Measurements from ENCODE around the gene CLIP2. TPM values are rescaled to one million over a fixed set of nuclear protein-coding genes. Genes with fewer than 3 reads are reported as not detected.
"Not testable (repeated sequence)": the region's sequence is repeated elsewhere in the genome, so short reads cannot be mapped to it uniquely, and the experiment has no call there.

Gene CLIP2
- total and polyA plus RNA-seq, 2 of the 8 experiments (the other 6 are each of a cell fraction or from before 2014, with no cell fraction given): 8.3 to 41.5 TPM

DNA sequence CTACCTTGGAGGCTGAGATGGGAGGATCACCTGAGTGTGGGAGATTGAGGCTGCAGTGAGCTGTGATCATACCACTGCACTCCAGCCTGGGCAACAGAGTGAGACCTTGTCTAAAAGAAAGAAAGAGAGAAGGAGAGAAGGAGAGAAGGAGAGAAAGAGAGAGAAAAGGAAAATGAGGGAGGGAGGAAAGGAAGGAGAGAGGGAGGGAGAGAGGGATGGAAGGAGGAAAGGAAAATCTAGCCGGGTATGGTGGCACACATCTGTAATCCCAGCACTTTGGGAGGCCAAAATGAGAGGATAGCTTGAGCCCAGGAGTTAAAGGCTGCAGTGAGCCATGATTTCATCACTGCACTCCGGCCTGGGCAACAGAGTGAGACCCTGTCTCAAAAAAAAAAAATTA lies 121.6 kb downstream of the CLIP2 start:
- Histone ChIP-seq H3K27ac (ENCODE audit: low read depth, low read length) (no peak overlapping the region), H3K4ac (replicated peaks; ENCODE audit: insufficient read length, low read depth, low read length) (no peak overlapping the region), H2BK120ac (replicated peaks; ENCODE audit: low read depth, low read length) (no peak overlapping the region), H4K91ac (replicated peaks; ENCODE audit: insufficient read length, low read length) (no peak overlapping the region), H2BK15ac (ENCODE audit: low read length) (no peak overlapping the region), H3K14ac (ENCODE audit: insufficient read length) (no peak overlapping the region), H4K8ac (ENCODE audit: extremely low read depth, insufficient read depth, low read length) (no peak overlapping the region), H3K27me3 (replicated peaks in 1 of 4; ENCODE audit: control insufficient read depth in 3 of 4, extremely low read depth in 1 of 4, insufficient read depth in 3 of 4, low read length in 3 of 4) (no peaks in the 10 kb centered on the region), H2BK20ac (ENCODE audit: low read length) (no peak overlapping the region), H3K79me2 (ENCODE audit: control insufficient read depth in 1 of 2, insufficient read depth in 2 of 2, low read length in 2 of 2) (no peaks in the 10 kb centered on the region), H3K79me1 (ENCODE audit: low read depth, low read length) (no peaks in the 10 kb centered on the region), H3K36me3 (ENCODE audit: control insufficient read depth in 2 of 4, insufficient read depth in 4 of 4, low read length in 3 of 4) (no peaks in the 10 kb centered on the region), H2BK12ac (ENCODE audit: low read depth, low read length) (no peak overlapping the region), H2AK5ac (ENCODE audit: low read depth, low read length) (no peak overlapping the region), H2AFZ (ENCODE audit: low read length) (no peak overlapping the region), H3K9me3 (ENCODE audit: insufficient read depth in 2 of 2, low read depth in 1 of 2, low read length in 1 of 2) (no peaks in the 10 kb centered on the region), H3K4me1 (replicated peaks in 1 of 4; ENCODE audit: control insufficient read depth in 3 of 4, insufficient read depth in 4 of 4, low read length in 3 of 4) (no peaks in the 10 kb centered on the region; a peak in 1 of 7 replicates), H3K4me2 (ENCODE audit: insufficient read depth in 1 of 2, low read depth in 2 of 2, low read length in 2 of 2) (no peak overlapping the region), H3K4me3 (ENCODE audit: extremely low read depth in 1 of 4, insufficient read depth in 2 of 4, low read depth in 3 of 4, low read length in 4 of 4) (no peak overlapping the region), H3K18ac (ENCODE audit: extremely low read depth, low read length) (no peak overlapping the region), H4K5ac (ENCODE audit: insufficient read length, low read depth, low read length) (no peak overlapping the region), H3K23ac (ENCODE audit: insufficient read length) (no peak overlapping the region), H4K20me1 (replicated peaks in 1 of 2; ENCODE audit: control insufficient read depth in 1 of 2, insufficient read depth in 2 of 2, low read length in 2 of 2) (no peaks in the 10 kb centered on the region), H3K23me2 (ENCODE audit: low read depth, low read length) (no peaks in the 10 kb centered on the region), H3K9ac (replicated peaks in 1 of 4; ENCODE audit: extremely low read depth in 1 of 4, low read depth in 3 of 4, low read length in 3 of 4) (no peak overlapping the region), H3K56ac (replicated peaks; ENCODE audit: insufficient read length, low read depth, low read length) (no peak overlapping the region), H2BK5ac (ENCODE audit: low read depth, low read length) (no peak overlapping the region)
- 100% methylated on average over 2 of the region's 2 CpGs; no CpG with 5 or more reads in 1 of the 2 experiments for WGBS, 2 experiments (ENCODE audit: extremely low coverage in 1 of 2, insufficient coverage in 1 of 2, insufficient read length in 1 of 2, insufficient replicate concordance in 2 of 2, low coverage in 1 of 2, low lambda C conversion rate in 2 of 2, missing lambda C conversion rate in 1 of 2)
- CTCF ChIA-PET (ENCODE audit: partially characterized antibody): interaction anchor here (0.6 to 2.5 kb wide), 8 partner anchors 8 to 204 kb away, joined by 3 to 13 read pairs (median 4); no protein-coding TSS in a partner anchor
- no peak for FAIRE-seq
- no peak for DNase-seq (ENCODE audit: low read depth in 1 of 2, low spot score in 2 of 2)
- TF ChIP-seq POLR2AphosphoS5 (IDR thresholded peaks at IDR 0.05; ENCODE audit: low read depth, low read length) (no peak), SP4 (IDR thresholded peaks at IDR 0.05; ENCODE audit: low read length) (no peak)
- POLR2A ChIA-PET (ENCODE audit: partially characterized antibody): interaction anchor here (0.7 kb wide), 1 partner anchor 92 kb away, joined by 8 read pairs; no protein-coding TSS in a partner anchor

DNA sequence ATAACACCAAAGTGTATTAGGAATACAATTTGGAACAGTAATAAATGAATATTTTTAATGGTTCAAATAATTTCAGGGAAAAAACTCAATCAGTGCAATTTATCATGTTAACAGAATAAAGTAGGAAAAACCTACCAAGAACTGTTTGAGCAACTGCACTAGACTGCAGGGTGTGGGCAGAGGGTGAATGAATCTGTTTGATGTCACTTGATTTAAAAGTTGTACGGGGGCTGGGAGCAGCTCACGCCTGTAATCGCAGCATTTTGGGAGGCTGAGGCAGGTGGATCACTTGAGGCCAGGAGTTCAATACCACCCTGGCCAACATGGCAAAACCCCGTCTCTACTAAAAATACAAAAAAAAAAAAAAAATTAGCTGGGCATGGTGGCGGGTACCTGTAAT lies 122.4 kb downstream of the CLIP2 start:
- not testable (repeated sequence) for H2BK5ac ChIP-seq (ENCODE audit: low read depth, low read length); H4K8ac ChIP-seq (ENCODE audit: extremely low read depth, insufficient read depth, low read length); H3K36me3 ChIP-seq (ENCODE audit: control insufficient read depth in 2 of 4, insufficient read depth in 4 of 4, low read length in 3 of 4); H3K4me3 ChIP-seq (ENCODE audit: extremely low read depth in 1 of 4, insufficient read depth in 2 of 4, low read depth in 3 of 4, low read length in 4 of 4); H3K23ac ChIP-seq (ENCODE audit: insufficient read length); H3K56ac ChIP-seq (replicated peaks; ENCODE audit: insufficient read length, low read depth, low read length); H3K4me2 ChIP-seq (ENCODE audit: insufficient read depth in 1 of 2, low read depth in 2 of 2, low read length in 2 of 2); H3K18ac ChIP-seq (ENCODE audit: extremely low read depth, low read length); H4K5ac ChIP-seq (ENCODE audit: insufficient read length, low read depth, low read length); H2BK20ac ChIP-seq (ENCODE audit: low read length); FAIRE-seq; H2BK15ac ChIP-seq (ENCODE audit: low read length); H4K20me1 ChIP-seq (replicated peaks in 1 of 2; ENCODE audit: control insufficient read depth in 1 of 2, insufficient read depth in 2 of 2, low read length in 2 of 2); H2AFZ ChIP-seq (ENCODE audit: low read length); H3K4me1 ChIP-seq (replicated peaks in 1 of 4; ENCODE audit: control insufficient read depth in 3 of 4, insufficient read depth in 4 of 4, low read length in 3 of 4); DNase-seq (ENCODE audit: low read depth in 1 of 2, low spot score in 2 of 2); H3K14ac ChIP-seq (ENCODE audit: insufficient read length); H3K27me3 ChIP-seq (replicated peaks in 1 of 4; ENCODE audit: control insufficient read depth in 3 of 4, extremely low read depth in 1 of 4, insufficient read depth in 3 of 4, low read length in 3 of 4); H2AK5ac ChIP-seq (ENCODE audit: low read depth, low read length); H3K79me2 ChIP-seq (ENCODE audit: control insufficient read depth in 1 of 2, insufficient read depth in 2 of 2, low read length in 2 of 2); H3K9me3 ChIP-seq (ENCODE audit: insufficient read depth in 2 of 2, low read depth in 1 of 2, low read length in 1 of 2); H3K4ac ChIP-seq (replicated peaks; ENCODE audit: insufficient read length, low read depth, low read length); H2BK120ac ChIP-seq (replicated peaks; ENCODE audit: low read depth, low read length); H3K23me2 ChIP-seq (ENCODE audit: low read depth, low read length); H2BK12ac ChIP-seq (ENCODE audit: low read depth, low read length); H3K27ac ChIP-seq (ENCODE audit: low read depth, low read length); H3K9ac ChIP-seq (replicated peaks in 1 of 4; ENCODE audit: extremely low read depth in 1 of 4, low read depth in 3 of 4, low read length in 3 of 4); H4K91ac ChIP-seq (replicated peaks; ENCODE audit: insufficient read length, low read length); H3K79me1 ChIP-seq (ENCODE audit: low read depth, low read length)
- CTCF ChIA-PET (ENCODE audit: partially characterized antibody): interaction anchor here (0.7 to 5.1 kb wide), 3 partner anchors 10 to 205 kb away, joined by 3 to 30 read pairs (median 4); no protein-coding TSS in a partner anchor
- POLR2A ChIA-PET (ENCODE audit: partially characterized antibody): interaction anchor here (0.7 kb wide), 1 partner anchor 93 kb away, joined by 8 read pairs; no protein-coding TSS in a partner anchor
- 89% methylated on average over 3 of the region's 5 CpGs; no CpG with 5 or more reads in 1 of the 2 experiments for whole genome bisulfite sequencing, 2 experiments (ENCODE audit: extremely low coverage in 1 of 2, insufficient coverage in 1 of 2, insufficient read length in 1 of 2, insufficient replicate concordance in 2 of 2, low coverage in 1 of 2, low lambda C conversion rate in 2 of 2, missing lambda C conversion rate in 1 of 2)
